GM20000 (cell line): Measurements from ENCODE around the gene DMRTA1.

ENCODE experiments used
- DNase-seq: peaks from one replicate; pipeline ENCODE4 v3.0.0; 2012; ENCODE audit warnings: low spot score
- CTCF ChIP-seq: IDR thresholded peaks from 2 replicates; pipeline ENCODE4 v1.5.1; 2012; ENCODE audit warnings: mild to moderate bottlenecking, control low read depth; ENCODE audit errors: extremely low read depth, missing control alignments

DMRTA1 gene

GRCh38 chr9:22446950-22447617 is 460 bp downstream of the DMRTA1 start:
- TF ChIP-seq CTCF = no peak
- DNase-seq = peak; percentile 36

- TF ChIP-seq CTCF = no peak
Measured at GRCh38 chr9:22447618-22448305, 1.1 kb downstream of the DMRTA1 start.

GRCh38 chr9:22449719-22450118 is 3.1 kb downstream of the DMRTA1 start:
- no peak for TF ChIP-seq CTCF

More at GRCh38 chr9:22447618-22448305, 1.1 kb downstream of the DMRTA1 start:
- no peak for DNase-seq

GRCh38 chr9:22452415-22453010 is 5.9 kb downstream of the DMRTA1 start:
- peak; percentile 40 for DNase-seq
- TF ChIP-seq CTCF = peak; percentile 81

More at GRCh38 chr9:22449719-22450118, 3.1 kb downstream of the DMRTA1 start:
- no peak for DNase-seq

- no peak for DNase-seq
- no peak for TF ChIP-seq CTCF
Measured at GRCh38 chr9:22454016-22454415, 7.4 kb downstream of the DMRTA1 start.

- TF ChIP-seq CTCF = no peak
- no peak for DNase-seq
Measured at GRCh38 chr9:22455181-22455580, 8.6 kb downstream of the DMRTA1 start.

- DNase-seq = no peak
- no peak for TF ChIP-seq CTCF
Measured at GRCh38 chr9:22457448-22457847, 10.8 kb downstream of the DMRTA1 start.
